GM12878 (cell line): ENCODE results near the gene TRIM8. TPM values are rescaled to one million over a fixed set of nuclear protein-coding genes. Genes with fewer than 3 reads are reported as not detected.
A peak's percentile ranks its signal among the peaks of the same experiment; 100 is the strongest.

Source experiments
- ASH2L ChIP-seq: fragments of 300-600, 200-600 bp; sonication (generic); IDR thresholded peaks from 2 replicates; pipeline ENCODE4 v1.6.1; 2017; ENCODE audit warnings: low read depth, mild to moderate bottlenecking, borderline replicate concordance
- BRCA1 ChIP-seq: IDR thresholded peaks from 2 replicates; pipeline ENCODE4 v1.6.1; 2011; ENCODE audit warnings: low read depth, low read length, improper control_type of control experiment
- CBFB ChIP-seq: IDR thresholded peaks from 2 replicates; pipeline ENCODE4 v1.6.1; 2016; ENCODE audit warnings: antibody characterized with exemption, low read depth
- CREB1 ChIP-seq: IDR thresholded peaks from 2 replicates; pipeline ENCODE4 v1.6.1; 2012; ENCODE audit warnings: low read depth, mild to moderate bottlenecking, inconsistent platforms
- ELK1 ChIP-seq: IDR thresholded peaks from 2 replicates; pipeline ENCODE4 v1.6.1; 2012; ENCODE audit warnings: low read depth, low read length, improper control_type of control experiment
- IKZF1 ChIP-seq: fragments of 450-650 bp; conservative IDR thresholded peaks from 2 replicates; pipeline ENCODE4 v1.6.1; 2017; ENCODE audit warnings: antibody characterized with exemption, mild to moderate bottlenecking
- IKZF2 ChIP-seq, 2 experiments: fragments of 450-650 bp; IDR thresholded peaks; 2 replicates each; pipeline ENCODE4 v1.6.1; 2017; ENCODE audit warnings: mild to moderate bottlenecking in 2 of 2, moderate library complexity in 2 of 2
- JUNB ChIP-seq: IDR thresholded peaks from 2 replicates; pipeline ENCODE4 v1.6.1; 2016; ENCODE audit warnings: antibody characterized with exemption, mild to moderate bottlenecking
- KDM1A ChIP-seq: fragments of 200-600 bp; sonication (generic); IDR thresholded peaks from 2 replicates; pipeline ENCODE4 v1.6.1; 2016; ENCODE audit warnings: borderline replicate concordance
- MTA3 ChIP-seq: IDR thresholded peaks from 2 replicates; pipeline ENCODE4 v1.6.1; 2012; ENCODE audit warnings: low read length, inconsistent platforms, borderline replicate concordance
- NR2C2 ChIP-seq: IDR thresholded peaks from 2 replicates; pipeline ENCODE4 v1.6.1; 2011; ENCODE audit warnings: borderline replicate concordance, low read depth; ENCODE audit not compliant: control insufficient read depth, insufficient read length
- RAD51 ChIP-seq: fragments of 450-650 bp; IDR thresholded peaks from 2 replicates; pipeline ENCODE4 v1.6.1; 2016; ENCODE audit warnings: moderate library complexity, mild to moderate bottlenecking, inconsistent platforms
- RBBP5 ChIP-seq: fragments of 200-600 bp; sonication (generic); conservative IDR thresholded peaks from 2 replicates; pipeline ENCODE4 v1.6.1; 2016
- SIX5 ChIP-seq: IDR thresholded peaks from 2 replicates; pipeline ENCODE4 v1.6.1; 2011; ENCODE audit warnings: mild to moderate bottlenecking, low read depth, low read length, moderate library complexity; ENCODE audit not compliant: severe bottlenecking
- SMAD5 ChIP-seq: IDR thresholded peaks from 2 replicates; pipeline ENCODE4 v1.6.1; 2016; ENCODE audit warnings: antibody characterized with exemption, low read depth
- SMC3 ChIP-seq: IDR thresholded peaks from 2 replicates; pipeline ENCODE4 v1.6.1; 2011; ENCODE audit warnings: low read length, improper control_type of control experiment, borderline replicate concordance
- SREBF1 ChIP-seq: IDR thresholded peaks from 2 replicates; pipeline ENCODE4 v1.6.1; 2012; ENCODE audit warnings: mild to moderate bottlenecking, low read length
- SREBF2 ChIP-seq: IDR thresholded peaks from 2 replicates; pipeline ENCODE4 v1.6.1; 2012; ENCODE audit warnings: mild to moderate bottlenecking, low read length
- SUZ12 ChIP-seq: fragments of 200-600 bp; sonication (generic); IDR thresholded peaks from one replicate; pipeline ENCODE4 v1.6.1; 2018; ENCODE audit warnings: antibody characterized with exemption, mild to moderate bottlenecking; ENCODE audit not compliant: unreplicated experiment
- TARDBP ChIP-seq: IDR thresholded peaks from 2 replicates; pipeline ENCODE4 v1.6.1; 2016; ENCODE audit warnings: borderline replicate concordance
- TCF12 ChIP-seq: IDR thresholded peaks from 2 replicates; pipeline ENCODE4 v1.6.1; 2011; ENCODE audit warnings: low read depth, mild to moderate bottlenecking, low read length
- TCF7 ChIP-seq: IDR thresholded peaks from 2 replicates; pipeline ENCODE4 v1.6.1; 2014; ENCODE audit warnings: antibody characterized with exemption, borderline replicate concordance
- ZNF217 ChIP-seq: fragments of 450-650 bp; IDR thresholded peaks from 2 replicates; pipeline ENCODE4 v1.6.1; 2017; ENCODE audit warnings: antibody characterized with exemption, mild to moderate bottlenecking
- polyA plus RNA-seq, 11 experiments: library from polyadenylated mRNA; depleted of rRNA in 4 of 11; unstranded in 6 of 11; stranded (reverse) in 5 of 11; fragments of >200 nt; fragmentation: Nextera tagmentation in 4 of 11; fragmentation: Illumina TruSeq in 1 of 11; extraction: Ambion mirVana in 4 of 11; extraction: Trizol in 1 of 11; gene quantifications; 1 replicate in 1 of 11; 2 replicates in 10 of 11; pipeline versions ENCODE4 v1.2.1 to v1.2.3, GENCODE V29; 2011 to 2016; ENCODE audit warnings: inconsistent platforms in 2 of 11, missing spikeins in 2 of 11, low read depth in 1 of 11
- total RNA-seq, 4 experiments: library from RNA; depleted of rRNA in 3 of 4; stranded (reverse); fragments of >200 nt in 3 of 4; fragmentation: Illumina TruSeq in 1 of 4; extraction: Trizol in 1 of 4; gene quantifications; 2 replicates each; pipeline versions ENCODE4 v1.2.1 to v1.2.3, GENCODE V29; 2013 to 2021
- TF ChIP-seq, protein P1 (sequence below): IDR thresholded peaks from 2 replicates; pipeline ENCODE4 v1.6.1; 2011; ENCODE audit warnings: borderline replicate concordance, low read depth, mild to moderate bottlenecking, moderate library complexity, low read length; ENCODE audit not compliant: insufficient read depth, poor library complexity, severe bottlenecking
- TF ChIP-seq, protein P2 (sequence below): fragments of 450-650 bp; formaldehyde crosslinking; IDR thresholded peaks from 2 replicates; pipeline ENCODE4 v1.5.0; 2022; ENCODE audit warnings: mild to moderate bottlenecking, missing genetic modification characterization

The TRIM8 gene
- total and polyA plus RNA-seq, 10 of the 15 experiments (the other 5 are each of a cell fraction or from before 2014, with no cell fraction given), result 7.9 to 53.2 (median 24.6) TPM

DNA sequence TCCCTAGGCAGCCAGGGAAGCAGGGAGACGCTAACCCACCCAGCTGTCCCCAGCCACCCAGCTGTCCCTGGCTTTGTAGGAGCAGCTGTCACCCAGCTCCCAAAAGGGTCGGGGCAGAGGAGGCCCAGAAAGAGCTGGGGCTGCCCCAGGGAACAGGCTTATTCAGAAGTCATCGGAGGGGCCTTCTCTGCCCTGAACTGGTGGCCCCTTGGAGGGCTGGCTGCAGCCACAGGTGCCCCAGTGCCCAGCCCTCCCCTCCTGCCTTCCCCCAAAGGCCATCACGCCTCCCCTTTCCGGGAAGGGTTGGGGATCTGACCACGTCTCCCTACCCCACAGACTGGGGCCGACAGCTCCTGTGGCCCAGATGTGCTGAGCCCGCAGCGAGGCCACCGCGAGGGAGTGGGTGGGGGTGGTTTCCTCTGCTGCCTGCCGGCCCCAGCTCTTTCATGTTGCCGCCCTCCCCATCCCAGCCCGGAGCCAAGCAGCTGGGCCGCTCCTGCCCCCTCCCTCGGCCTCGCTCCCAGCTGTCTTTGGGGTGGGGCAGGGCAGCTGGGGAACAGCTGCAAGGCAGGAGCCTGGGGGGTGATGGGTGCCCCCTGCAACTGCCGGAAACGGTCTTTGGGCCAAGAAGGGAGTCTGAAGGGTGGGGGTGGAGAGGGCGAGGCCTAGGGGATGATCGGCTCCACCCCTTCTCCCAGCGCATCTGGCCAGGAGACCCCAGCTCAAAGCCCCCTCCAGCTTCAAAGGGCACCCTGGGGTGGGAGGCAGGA is 16.8 kb downstream of the TRIM8 start (continued):
- TF ChIP-seq KDM1A (no peak), SREBF1 (no peak), SREBF2 (no peak), BRCA1 (no peak), JUNB (no peak), ELK1 (no peak), SMC3 (no peak; the same call in 1 of the 2 replicates), SUZ12 (no peak), CBFB (0 out of 2 replicates have a peak, but pooled peaks have one; percentile 21), RAD51 (no peak), ZNF217 (no peak), RBBP5 (no peak), IKZF1 (peak; percentile 92), MTA3 (no peak), SMAD5 (0 out of 2 replicates have a peak, but pooled peaks have one; percentile 34), TARDBP (peak; percentile 81; the same call in 1 of the 2 replicates), IKZF2 (IDR thresholded peaks at IDR 0.05) (peak; percentile 81 to 84), ASH2L (no peak), TCF7 (peak; percentile 98), TCF12 (peak; percentile 100), CREB1 (no peak), NR2C2 (no peak), SIX5 (no peak)
- TF ChIP-seq, protein P1, sequence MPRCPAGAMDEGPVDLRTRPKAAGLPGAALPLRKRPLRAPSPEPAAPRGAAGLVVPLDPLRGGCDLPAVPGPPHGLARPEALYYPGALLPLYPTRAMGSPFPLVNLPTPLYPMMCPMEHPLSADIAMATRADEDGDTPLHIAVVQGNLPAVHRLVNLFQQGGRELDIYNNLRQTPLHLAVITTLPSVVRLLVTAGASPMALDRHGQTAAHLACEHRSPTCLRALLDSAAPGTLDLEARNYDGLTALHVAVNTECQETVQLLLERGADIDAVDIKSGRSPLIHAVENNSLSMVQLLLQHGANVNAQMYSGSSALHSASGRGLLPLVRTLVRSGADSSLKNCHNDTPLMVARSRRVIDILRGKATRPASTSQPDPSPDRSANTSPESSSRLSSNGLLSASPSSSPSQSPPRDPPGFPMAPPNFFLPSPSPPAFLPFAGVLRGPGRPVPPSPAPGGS, result peak; percentile 36
- TF ChIP-seq, protein P2, sequence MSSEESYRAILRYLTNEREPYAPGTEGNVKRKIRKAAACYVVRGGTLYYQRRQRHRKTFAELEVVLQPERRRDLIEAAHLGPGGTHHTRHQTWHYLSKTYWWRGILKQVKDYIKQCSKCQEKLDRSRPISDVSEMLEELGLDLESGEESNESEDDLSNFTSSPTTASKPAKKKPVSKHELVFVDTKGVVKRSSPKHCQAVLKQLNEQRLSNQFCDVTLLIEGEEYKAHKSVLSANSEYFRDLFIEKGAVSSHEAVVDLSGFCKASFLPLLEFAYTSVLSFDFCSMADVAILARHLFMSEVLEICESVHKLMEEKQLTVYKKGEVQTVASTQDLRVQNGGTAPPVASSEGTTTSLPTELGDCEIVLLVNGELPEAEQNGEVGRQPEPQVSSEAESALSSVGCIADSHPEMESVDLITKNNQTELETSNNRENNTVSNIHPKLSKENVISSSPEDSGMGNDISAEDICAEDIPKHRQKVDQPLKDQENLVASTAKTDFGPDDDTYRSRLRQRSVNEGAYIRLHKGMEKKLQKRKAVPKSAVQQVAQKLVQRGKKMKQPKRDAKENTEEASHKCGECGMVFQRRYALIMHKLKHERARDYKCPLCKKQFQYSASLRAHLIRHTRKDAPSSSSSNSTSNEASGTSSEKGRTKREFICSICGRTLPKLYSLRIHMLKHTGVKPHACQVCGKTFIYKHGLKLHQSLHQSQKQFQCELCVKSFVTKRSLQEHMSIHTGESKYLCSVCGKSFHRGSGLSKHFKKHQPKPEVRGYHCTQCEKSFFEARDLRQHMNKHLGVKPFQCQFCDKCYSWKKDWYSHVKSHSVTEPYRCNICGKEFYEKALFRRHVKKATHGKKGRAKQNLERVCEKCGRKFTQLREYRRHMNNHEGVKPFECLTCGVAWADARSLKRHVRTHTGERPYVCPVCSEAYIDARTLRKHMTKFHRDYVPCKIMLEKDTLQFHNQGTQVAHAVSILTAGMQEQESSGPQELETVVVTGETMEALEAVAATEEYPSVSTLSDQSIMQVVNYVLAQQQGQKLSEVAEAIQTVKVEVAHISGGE (CRISPR knock-in tag), result no peak
